Measurements from ENCODE around the gene TCF7L2.

The TCF7L2 gene

GRCh38 chr10:112949875-112950507 lies at the start of gene TCF7L2:
Gene TCF7L2, plus strand, starts transcription at chr10:112950247. Its CDS starts 510 bp downstream, at chr10:112950757.
- TF ChIP-seq CTCF (IDR thresholded peaks at IDR 0.05), result no peak

GRCh38 chr10:112902730-112903129 lies 47.3 kb upstream of the TCF7L2 start:
- no peak for TF ChIP-seq CTCF (IDR thresholded peaks at IDR 0.05)

- no peak for TF ChIP-seq CTCF (IDR thresholded peaks at IDR 0.05)
Measured at GRCh38 chr10:112904000-112904399, 46.0 kb upstream of the TCF7L2 start.

GRCh38 chr10:112906945-112907344 lies 43.1 kb upstream of the TCF7L2 start:
- TF ChIP-seq CTCF (IDR thresholded peaks at IDR 0.05), result no peak

GRCh38 chr10:112907893-112908292 lies 42.2 kb upstream of the TCF7L2 start:
- no peak for TF ChIP-seq CTCF (IDR thresholded peaks at IDR 0.05)

- TF ChIP-seq CTCF (IDR thresholded peaks at IDR 0.05), result no peak
Measured at GRCh38 chr10:112911206-112911605, 38.8 kb upstream of the TCF7L2 start.

- no peak for TF ChIP-seq CTCF (IDR thresholded peaks at IDR 0.05)
Measured at GRCh38 chr10:112912410-112912928, 37.6 kb upstream of the TCF7L2 start.

- no peak for TF ChIP-seq CTCF (IDR thresholded peaks at IDR 0.05)
Measured at GRCh38 chr10:112913255-112913654, 36.8 kb upstream of the TCF7L2 start.

Data from LNCAP (cell line).